RPMI7951 (cell line): ENCODE results near the gene AHDC1. TPM values are rescaled to one million over a fixed set of nuclear protein-coding genes. Genes with fewer than 3 reads are reported as not detected.
A peak's percentile ranks its signal among the peaks of the same experiment; 100 is the strongest.
"Not testable (repeated sequence)": the region's sequence is repeated elsewhere in the genome, so short reads cannot be mapped to it uniquely, and the experiment has no call there.

ENCODE experiments used
- DNase-seq: peaks from one replicate; pipeline ENCODE4 v3.0.0-alpha.2; 2012; ENCODE audit warnings: low read depth
- total RNA-seq: library from RNA; depleted of rRNA; stranded (reverse); fragments of >200 nt; shearing (Covaris generic); gene quantifications from 2 replicates; pipeline ENCODE4 v1.2.3, GENCODE V29; 2014

The AHDC1 gene
- total RNA-seq, 1 experiment from 2014 or later = 7.1 TPM

- no peak for DNase-seq
These were observed 37.3 kb downstream of the AHDC1 start for GRCh38 chr1:27566462-27567145.

GRCh38 chr1:27564710-27565649 is 39.0 kb downstream of the AHDC1 start:
- no peak for DNase-seq

- DNase-seq = peak; percentile 50
These were observed 40.1 kb downstream of the AHDC1 start for GRCh38 chr1:27563591-27564471.

- DNase-seq = no peak
These were observed 40.7 kb downstream of the AHDC1 start for GRCh38 chr1:27563341-27563590.

GRCh38 chr1:27562534-27563340 is 41.2 kb downstream of the AHDC1 start:
- DNase-seq = no peak

- DNase-seq = no peak
These were observed 41.9 kb downstream of the AHDC1 start for GRCh38 chr1:27562021-27562420.

- no peak for DNase-seq
These were observed 42.6 kb downstream of the AHDC1 start for GRCh38 chr1:27561124-27561899.

- no peak for DNase-seq
These were observed 43.4 kb downstream of the AHDC1 start for GRCh38 chr1:27560268-27561123.

- no peak for DNase-seq
These were observed 44.4 kb downstream of the AHDC1 start for GRCh38 chr1:27559466-27560030.

GRCh38 chr1:27557596-27558340 is 46.2 kb downstream of the AHDC1 start:
- DNase-seq = no peak

- DNase-seq = peak; percentile 92
These were observed 47.0 kb downstream of the AHDC1 start for GRCh38 chr1:27556781-27557595.

GRCh38 chr1:27556435-27556780 is 47.5 kb downstream of the AHDC1 start:
- no peak for DNase-seq

GRCh38 chr1:27555700-27556424 is 48.1 kb downstream of the AHDC1 start:
- DNase-seq = no peak

GRCh38 chr1:27554759-27555699 is 48.9 kb downstream of the AHDC1 start:
- DNase-seq = no peak

- no peak for DNase-seq
These were observed 49.7 kb downstream of the AHDC1 start for GRCh38 chr1:27554293-27554692.

- DNase-seq = not testable (repeated sequence)
These were observed 50.1 kb downstream of the AHDC1 start for GRCh38 chr1:27553823-27554222.
